CD4-positive, alpha-beta T cell treated with Interleukin-6 at 100 ng/mL for 8 hours (primary cell): ENCODE data around the gene CD7.

Source experiments
- DNase-seq: peaks from one replicate; pipeline ENCODE4 v3.0.0-alpha.2; 2020; ENCODE audit warnings: mixed read lengths, low spot score

The CD7 gene

GRCh38 chr17:82346342-82347300 lies 29.2 kb upstream of the CD7 start:
- DNase-seq: no peak

DNA sequence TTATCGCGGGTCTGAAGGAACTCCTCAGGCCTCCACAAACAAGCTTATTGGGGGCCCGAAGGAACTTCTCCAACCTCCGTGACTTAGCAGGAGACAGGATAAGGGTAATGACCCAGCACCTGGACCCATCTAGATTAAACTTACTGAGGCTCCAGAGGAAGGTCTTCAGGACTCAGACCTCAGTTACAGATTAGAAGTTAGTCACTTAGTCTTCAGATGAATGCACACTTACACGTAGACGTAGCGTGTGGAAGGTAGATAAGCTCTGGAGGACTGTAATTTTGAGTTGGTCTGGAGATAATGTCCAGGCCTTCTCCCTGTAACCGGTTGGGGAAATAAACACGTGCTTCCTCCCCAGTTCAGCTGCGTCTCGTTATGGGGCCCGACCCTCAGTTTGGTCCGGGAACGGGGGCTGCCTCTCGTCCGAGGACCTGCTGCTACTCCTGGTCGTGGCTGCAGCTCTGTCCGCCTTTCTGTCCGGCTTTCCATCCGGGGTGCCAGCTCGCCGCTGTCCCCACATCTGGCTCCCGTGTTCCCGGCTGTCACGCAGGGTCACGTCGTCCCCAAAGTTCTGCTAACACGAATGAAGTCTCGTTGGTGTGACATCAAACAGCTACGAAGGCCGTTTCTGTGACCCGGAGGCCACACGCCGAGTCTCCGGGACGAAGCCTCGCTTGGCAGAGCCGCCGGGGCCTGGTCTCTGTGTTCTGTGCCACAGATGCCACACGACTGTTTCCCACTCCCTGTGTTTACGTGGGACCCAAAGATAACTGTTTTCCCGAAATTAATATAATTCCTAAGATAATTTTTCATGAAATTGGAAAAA lies 28.0 kb upstream of the CD7 start:
- no peak for DNase-seq

DNA sequence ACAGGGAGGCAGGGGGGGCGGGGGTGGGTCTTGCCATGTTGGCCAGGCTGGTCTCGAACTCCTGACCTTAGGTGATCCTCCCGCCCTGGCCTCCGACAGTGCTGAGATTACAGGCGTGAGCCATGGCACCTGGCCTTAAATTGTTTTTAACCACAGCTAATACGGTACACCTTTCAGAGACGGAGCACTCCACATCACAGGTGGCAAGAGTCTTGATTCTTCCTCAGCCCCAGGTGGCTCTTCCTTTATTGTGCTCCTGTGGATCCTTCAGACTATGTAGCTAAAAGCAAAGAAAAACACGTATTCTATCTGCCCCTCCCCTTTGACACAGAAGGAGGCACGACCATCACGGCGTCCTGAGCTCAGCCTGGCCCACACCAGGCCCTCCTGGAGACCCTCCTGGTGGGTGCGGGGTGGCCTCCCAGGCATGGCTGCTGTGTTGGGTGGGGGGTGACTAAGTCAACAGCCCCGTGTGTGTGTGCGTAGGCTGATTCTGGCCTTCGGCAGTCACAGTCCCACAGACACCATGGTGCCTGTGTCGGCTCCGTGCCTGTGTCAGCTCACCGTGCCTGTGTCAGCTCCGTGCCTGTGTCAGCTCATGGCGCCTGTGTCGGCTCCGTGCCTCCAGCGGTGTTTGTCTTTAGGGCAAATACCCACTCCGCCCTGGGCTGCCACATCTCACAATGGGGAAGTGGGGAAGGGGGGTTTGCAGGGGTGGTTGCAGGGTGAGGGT lies 26.9 kb upstream of the CD7 start:
- DNase-seq: no peak

DNA sequence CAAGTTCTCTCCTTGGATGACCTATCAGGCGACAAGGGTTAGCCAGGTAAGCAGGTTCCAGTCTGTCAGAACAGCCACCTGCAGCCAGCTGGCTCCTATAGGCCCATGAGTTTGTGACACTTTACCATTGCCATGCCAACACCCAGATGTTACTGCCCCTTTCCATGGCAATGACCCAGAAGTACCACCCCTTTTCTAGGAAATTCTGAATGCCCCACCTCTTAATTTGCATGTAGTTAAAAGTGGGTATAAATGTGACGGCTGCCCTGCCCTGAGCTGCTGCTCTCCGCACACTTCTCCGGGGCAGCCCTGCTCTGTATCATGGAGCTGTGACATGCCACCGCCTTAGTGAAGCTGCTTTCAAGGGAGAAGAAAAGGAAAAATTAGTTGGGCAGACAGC lies 26.2 kb upstream of the CD7 start:
- no peak for DNase-seq

DNA sequence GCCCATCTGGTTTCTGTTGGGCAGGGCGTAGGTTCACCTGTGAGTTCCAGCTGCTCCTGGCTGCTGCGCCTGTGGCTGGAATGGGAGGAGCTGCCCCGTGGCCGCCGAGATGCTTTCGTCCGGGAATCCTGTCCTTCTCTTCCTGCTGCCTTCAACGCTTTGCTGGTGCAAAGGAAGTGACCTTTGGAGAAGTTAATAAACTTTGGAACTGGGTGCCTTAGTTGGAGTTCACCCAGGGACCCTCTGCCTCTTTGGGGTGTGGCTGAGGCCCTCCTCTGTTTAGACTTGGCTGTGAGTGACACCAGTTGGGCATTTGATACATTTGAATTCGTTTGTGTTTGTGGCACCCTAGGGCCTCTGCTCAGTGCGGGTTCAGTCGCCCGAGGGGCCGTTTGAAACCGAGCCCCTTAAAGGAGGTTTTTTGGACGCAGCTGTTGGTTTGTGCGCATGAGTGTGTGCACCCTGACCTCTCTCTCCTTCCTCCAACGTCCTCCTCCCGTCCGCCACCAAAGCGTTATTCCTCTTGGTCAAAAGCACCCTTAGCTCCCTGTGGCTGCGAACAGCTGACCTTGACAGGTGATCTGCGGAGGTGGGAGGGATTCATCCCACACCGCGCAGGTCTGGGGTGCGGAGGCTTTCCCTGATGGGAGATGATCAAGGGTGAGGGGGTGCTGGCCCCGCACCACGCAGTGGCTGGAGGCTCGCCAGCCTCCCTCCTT lies 25.1 kb upstream of the CD7 start:
- DNase-seq: no peak

GRCh38 chr17:82339634-82340580 lies 22.5 kb upstream of the CD7 start:
- no peak for DNase-seq

GRCh38 chr17:82338858-82339633 lies 21.6 kb upstream of the CD7 start:
- DNase-seq: no peak

DNA sequence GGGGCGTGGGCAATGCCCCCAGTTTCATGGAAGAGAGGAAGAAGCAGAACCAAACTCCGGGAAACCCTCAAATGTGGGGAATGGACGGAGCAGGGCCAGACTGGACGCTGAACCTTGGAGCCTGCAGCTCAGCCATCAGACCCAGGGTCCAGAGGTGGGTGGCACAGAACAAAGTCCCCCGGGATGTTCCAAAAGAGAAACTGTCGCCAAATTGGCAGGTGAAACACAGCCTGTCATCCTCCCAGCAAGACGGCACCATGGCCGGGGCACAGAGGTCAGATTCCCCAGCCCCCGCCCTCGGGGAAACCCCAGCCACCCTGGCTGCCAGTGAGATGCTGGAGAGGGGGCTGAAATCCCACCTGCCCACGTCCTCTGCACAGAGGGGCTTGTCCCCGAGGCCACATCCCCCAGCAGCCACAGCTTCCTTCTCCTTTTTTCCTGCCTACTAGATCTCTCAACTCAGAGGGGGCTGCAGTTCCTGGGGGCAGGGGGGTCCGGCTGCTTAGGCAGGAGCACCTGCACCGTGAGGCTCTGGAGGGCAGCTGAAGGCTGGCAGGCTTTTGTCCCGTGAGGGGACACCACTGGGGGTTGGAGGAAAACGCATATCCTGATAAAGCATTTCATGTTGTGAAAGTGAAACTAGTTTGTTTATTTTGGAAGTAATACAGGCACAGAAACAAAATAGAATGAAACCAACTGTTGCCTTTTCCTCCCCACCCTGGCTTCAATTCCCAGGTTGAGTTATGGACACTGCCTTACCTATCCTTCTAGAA lies 17.4 kb upstream of the CD7 start:
- no peak for DNase-seq

GRCh38 chr17:82334204-82334621 lies 16.8 kb upstream of the CD7 start:
- no peak for DNase-seq

- no peak for DNase-seq
Measured at GRCh38 chr17:82333279-82334171, 16.1 kb upstream of the CD7 start, which contains the start of gene SECTM1. SECTM1 (minus strand) TSS chr17:82333766; CDS start chr17:82327240, 6,526 bp downstream.

- peak; percentile 17 for DNase-seq
Measured at GRCh38 chr17:82332669-82333278, 15.4 kb upstream of the CD7 start.

GRCh38 chr17:82331345-82331939 lies 14.0 kb upstream of the CD7 start:
- DNase-seq: no peak

- no peak for DNase-seq
Measured at GRCh38 chr17:82330322-82331239, 13.2 kb upstream of the CD7 start.

GRCh38 chr17:82329683-82330321 lies 12.4 kb upstream of the CD7 start:
- no peak for DNase-seq

- DNase-seq: no peak
Measured at GRCh38 chr17:82328994-82329507, 11.6 kb upstream of the CD7 start.
